C1 segment of cervical spinal cord (tissue), 14 donors: ENCODE results near the gene TCF7L1.

Experiments used
- DNase-seq, 14 donors: peaks; one replicate each; lab custom pipeline; 2025; lab: John Stamatoyannopoulos, UW

TCF7L1 gene

DNA sequence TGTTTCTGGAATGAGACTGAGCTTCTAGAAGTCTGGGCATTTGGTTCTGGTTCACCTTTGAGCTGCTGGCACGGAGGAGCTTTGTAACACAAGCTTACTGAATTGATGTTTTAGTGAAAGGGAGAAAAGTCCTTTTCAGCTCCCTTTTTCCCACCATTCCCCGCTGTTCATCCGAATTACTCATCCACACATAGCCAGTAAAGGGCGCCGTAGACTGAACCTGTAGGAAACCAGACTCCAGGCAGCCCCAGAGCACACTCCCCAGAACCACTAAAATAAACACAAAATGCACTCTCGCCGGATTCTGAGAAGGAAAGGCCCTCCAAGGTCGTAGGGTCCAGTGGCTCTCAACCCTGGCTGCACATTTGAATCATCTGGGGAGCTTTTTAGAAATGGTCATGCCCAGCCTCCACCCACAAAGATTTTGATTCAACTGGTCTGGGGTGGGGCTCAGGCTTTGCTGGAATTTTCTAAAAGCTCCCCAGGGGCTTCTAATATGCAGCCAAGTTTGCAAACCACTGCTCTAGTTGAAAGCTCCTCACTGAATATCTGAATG lies 29.6 kb downstream of the TCF7L1 start:
- peak in 1 of 14 donors; percentile 24 for DNase-seq

- DNase-seq = no peak
Measured at GRCh38 chr2:85163675-85164074, 30.5 kb downstream of the TCF7L1 start.

DNA sequence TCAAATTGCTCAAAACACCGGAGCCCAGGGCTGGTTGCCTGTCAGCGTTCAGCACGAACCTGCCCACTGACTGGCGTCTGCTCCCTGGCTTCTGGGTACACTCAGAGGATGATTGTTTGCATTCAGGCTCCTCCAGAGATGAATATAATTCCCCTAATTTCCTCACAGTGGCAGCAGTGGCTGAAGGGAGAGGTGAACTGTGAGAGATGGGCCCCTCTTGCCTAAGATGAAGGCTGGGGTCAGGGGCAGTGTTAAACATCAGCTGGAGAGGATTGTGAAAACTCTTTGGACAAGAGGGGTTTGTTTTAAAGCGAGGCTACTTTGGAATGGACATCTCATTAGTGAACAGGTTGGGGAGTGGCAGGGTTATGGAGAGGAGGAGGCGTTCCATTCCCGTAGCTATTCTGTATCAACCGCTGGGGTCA lies 31.0 kb downstream of the TCF7L1 start:
- DNase-seq = no peak

GRCh38 chr2:85165088-85165690 lies 32.0 kb downstream of the TCF7L1 start:
- no peak for DNase-seq

- no peak for DNase-seq
Measured at GRCh38 chr2:85166021-85166420, 32.8 kb downstream of the TCF7L1 start.

DNA sequence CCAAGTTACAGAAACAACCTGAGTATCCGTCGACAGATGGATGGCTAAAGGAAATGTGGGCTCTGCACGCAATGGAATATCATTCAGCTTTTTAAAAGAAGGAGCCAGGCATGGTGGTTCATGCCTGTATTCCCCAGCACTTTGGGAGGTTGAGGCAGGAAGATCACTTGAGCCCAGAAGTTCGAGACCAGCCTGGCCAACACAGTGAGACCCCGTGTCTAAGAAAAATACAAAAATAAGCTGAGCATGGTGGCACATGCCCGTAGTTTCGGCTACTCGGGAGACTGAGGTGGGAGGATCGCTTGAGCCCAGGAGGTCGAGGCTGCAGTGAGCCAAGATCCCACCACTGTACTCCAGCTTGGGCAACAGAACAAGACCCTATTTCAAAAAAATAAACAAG lies 34.3 kb downstream of the TCF7L1 start:
- DNase-seq = no peak

- DNase-seq = no peak
Measured at GRCh38 chr2:85168942-85169341, 35.8 kb downstream of the TCF7L1 start.

- DNase-seq = no peak
Measured at GRCh38 chr2:85169581-85169980, 36.4 kb downstream of the TCF7L1 start.

DNA sequence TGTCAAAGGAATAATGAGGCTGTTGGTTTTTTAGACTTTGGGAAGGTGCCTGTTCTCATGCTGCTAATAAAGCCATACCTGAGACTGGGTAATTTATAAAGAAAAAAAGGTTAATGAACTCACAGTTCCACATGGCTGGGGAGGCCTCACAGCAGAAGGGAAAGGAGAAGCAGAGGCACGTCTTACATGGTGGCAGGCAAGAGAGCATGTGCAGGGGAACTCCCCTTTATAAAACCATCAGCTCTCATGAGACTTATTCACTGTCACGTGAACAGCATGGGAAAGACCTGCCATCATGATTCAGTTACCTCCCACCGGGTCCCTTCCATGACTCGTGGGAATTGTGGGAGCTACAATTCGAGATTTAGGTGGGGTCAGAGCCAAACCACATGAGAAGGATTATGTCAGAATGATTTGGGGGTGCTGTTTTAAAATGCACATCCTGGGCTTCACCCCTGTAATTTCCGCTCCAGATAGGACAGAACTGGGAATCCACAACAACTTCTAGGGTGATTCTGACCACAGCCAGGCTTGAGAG lies 37.8 kb downstream of the TCF7L1 start:
- no peak for DNase-seq

DNA sequence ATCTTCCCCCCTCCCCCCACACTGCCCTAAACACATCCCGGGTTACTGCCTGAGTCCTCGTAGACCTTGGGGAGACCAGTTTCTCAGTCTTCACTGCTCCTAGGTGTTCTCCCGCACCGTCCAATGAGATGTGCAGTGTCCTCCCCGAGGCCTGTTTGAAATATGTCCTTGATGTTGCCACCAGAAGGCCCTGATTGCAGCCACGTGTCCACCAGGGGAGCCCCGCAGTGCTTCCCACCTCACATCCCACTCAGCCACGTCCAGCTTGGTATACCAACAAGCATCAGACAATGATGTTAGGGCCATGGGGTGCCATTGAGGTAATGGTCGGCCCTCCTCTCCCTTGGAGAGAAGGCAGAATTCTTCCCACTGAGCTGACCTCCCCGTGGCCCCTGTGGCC lies 38.7 kb downstream of the TCF7L1 start:
- DNase-seq = no peak

GRCh38 chr2:85173909-85174308 lies 40.7 kb downstream of the TCF7L1 start:
- DNase-seq = no peak

GRCh38 chr2:85174943-85175342 lies 41.8 kb downstream of the TCF7L1 start:
- DNase-seq = no peak

DNA sequence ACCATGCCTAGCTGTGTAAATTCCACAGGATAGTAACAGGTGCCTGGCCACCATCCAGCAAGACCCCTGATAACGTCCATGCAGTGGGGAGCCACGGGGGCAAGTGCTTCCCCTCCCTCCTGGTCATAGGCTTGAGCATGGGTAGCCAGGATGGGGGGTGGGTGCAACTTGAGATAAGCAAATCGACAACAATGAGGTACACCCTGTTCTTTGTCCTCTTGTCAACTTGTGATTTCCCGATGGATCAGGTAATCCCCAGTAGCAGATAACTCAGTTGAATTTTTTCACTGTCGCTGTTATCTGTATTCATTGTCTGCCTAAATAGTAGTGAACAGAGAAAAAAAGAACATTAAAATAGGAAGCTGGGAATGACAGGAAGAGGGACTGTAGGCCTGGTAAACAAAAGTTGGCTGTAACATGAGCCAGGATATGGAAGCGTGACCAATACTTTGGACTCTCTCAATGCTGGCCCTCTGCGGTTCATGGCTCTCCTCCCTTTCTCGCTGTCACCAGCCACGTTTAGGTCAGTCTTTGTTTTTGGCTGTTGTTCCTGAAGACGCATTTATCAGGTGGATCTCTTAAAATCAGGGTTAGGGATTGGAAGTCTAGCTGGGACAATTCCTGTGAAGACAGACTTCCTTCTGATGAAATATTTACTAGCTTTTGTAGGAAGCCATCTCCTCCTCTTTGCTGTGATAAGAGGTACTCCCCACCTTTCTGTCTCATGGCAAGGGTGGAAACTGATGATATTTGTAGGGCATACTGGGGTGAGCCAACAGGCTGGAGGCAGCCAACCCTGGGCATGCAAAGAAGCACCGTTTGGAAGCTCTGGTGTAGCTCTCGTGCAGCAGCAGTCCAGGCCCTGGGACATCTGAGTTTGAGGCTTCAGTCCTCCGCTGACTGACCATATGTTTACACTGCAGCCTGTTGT lies 42.4 kb downstream of the TCF7L1 start:
- no peak for DNase-seq

DNA sequence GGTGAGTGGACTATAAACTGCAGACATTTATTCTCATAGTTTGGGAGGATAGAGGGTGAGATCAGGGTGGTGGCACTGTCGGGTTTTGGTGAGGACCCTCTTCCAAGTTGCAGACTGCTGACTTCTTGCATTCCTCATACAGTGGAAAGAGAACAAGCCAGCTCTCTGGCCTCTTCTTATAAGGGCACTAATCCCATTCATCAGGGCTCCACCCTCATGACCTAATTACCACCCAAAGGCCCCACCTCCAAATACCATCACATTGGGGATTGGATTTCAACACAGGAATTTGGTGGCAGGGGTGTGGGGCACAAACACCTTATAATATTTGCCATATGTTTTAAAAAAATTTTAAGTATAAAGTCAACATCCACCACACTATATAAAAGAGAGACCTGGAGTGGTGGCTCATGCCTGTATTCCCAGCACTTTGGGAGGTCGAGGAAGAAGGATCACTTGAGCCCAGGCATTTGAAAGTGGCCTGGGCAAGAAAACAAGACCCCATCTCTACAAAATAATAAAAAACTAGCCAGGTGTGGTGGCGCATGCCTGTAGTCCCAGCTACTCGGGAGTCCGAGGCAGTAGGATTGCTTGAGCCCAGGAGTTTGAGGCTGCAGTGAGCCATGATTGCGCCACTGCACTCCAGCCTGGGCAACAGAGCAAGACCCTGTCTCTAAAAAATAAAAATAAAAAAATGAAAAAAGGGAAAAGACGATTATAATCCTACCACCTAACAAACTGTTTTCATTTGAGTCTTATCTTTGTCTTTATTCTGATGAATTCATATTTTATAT lies 44.0 kb downstream of the TCF7L1 start:
- no peak for DNase-seq

- no peak for DNase-seq
Measured at GRCh38 chr2:85178154-85178553, 45.0 kb downstream of the TCF7L1 start.

GRCh38 chr2:85178980-85179411 lies 45.8 kb downstream of the TCF7L1 start:
- DNase-seq = no peak

GRCh38 chr2:85179541-85179940 lies 46.3 kb downstream of the TCF7L1 start:
- no peak for DNase-seq

GRCh38 chr2:85180322-85181133 lies 47.3 kb downstream of the TCF7L1 start:
- no peak for DNase-seq

- DNase-seq = no peak
Measured at GRCh38 chr2:85181134-85181631, 48.0 kb downstream of the TCF7L1 start.

GRCh38 chr2:85181844-85182456 lies 48.8 kb downstream of the TCF7L1 start:
- no peak for DNase-seq
